Activated naive CD4-positive, alpha-beta T cell treated with anti-CD3 and anti-CD28 coated beads for 36 hours (primary cell): ENCODE measurements around the gene BAK1. TPM values are rescaled to one million over a fixed set of nuclear protein-coding genes. Genes with fewer than 3 reads are reported as not detected.

Experiments used
- CTCF ChIA-PET: fragments of 350-600 bp; sonication (Branson Sonifier 250); formaldehyde crosslinking; loops from one replicate; lab custom pipeline; 2021; ENCODE audit warnings: antibody characterized with exemption; lab: Charles Lee
- DNase-seq: peaks from one replicate; pipeline ENCODE4 v3.0.0-alpha.2; 2020
- H3K27ac Mint-ChIP-seq: one replicate; pipeline ENCODE4 v1.8.0; 2021; ENCODE audit warnings: mild to moderate bottlenecking, mixed read lengths
- H3K27me3 Mint-ChIP-seq: one replicate; pipeline ENCODE4 v1.8.0; 2021; ENCODE audit warnings: low read depth, mixed read lengths
- H3K36me3 Mint-ChIP-seq: one replicate; pipeline ENCODE4 v1.8.0; 2021; ENCODE audit warnings: low read depth, mixed read lengths
- H3K4me1 Mint-ChIP-seq: one replicate; pipeline ENCODE4 v1.8.0; 2021; ENCODE audit warnings: low read depth, mixed read lengths
- H3K4me3 Mint-ChIP-seq: one replicate; pipeline ENCODE4 v1.8.0; 2021; ENCODE audit warnings: mild to moderate bottlenecking, moderate library complexity, mixed read lengths
- H3K9me3 Mint-ChIP-seq: one replicate; pipeline ENCODE4 v1.8.0; 2021; ENCODE audit warnings: mixed read lengths
- intact Hi-C: fragments of 100-400 bp; cut with micrococcal nuclease; formaldehyde crosslinking; loops from one replicate; pipeline ENCODE4 v1.15.1; 2023
- total RNA-seq, 2 experiments: library from RNA; stranded (reverse); gene quantifications; one replicate each; pipeline ENCODE4 v1.2.3, GENCODE V29; 2021

The BAK1 gene
- total RNA-seq, 2 experiments from 2014 or later, result 38.3 to 41.1 TPM

DNA sequence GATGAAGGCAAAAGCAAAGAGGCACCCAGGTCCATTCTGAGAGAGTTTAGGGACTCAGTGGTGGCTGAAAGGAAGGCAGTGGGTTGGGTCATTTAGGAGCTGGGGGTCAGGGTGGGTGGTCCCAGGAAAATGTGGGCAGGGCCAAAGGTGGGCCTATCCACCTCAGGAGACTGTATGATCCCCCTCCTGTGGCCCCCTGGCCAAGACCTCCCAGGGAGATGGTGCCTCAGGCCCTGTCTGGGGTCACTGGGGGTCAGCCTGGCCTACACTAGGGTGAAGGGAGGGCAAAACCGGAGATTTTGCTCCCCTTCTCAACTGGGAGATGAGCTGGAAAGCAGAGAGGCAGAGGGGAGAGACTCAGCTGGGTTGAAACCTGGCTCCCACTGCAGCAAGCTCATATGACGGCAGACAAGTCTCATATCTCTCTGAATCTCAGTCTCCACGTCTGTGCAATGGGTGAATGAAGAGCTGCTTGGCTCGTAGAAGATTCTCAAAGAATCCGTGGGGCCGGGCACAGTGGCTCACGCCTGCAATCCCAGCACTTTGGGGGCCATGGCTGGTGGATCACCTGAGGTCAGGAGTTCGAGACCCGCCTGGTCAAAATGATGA is 11.5 kb upstream of the BAK1 start:
- CTCF ChIA-PET, result interaction anchor here (0.7 to 1.9 kb wide), 4 partner anchors 16 to 436 kb away, joined by 3 to 15 read pairs (median 3); no protein-coding TSS in a partner anchor
- no peaks in the 10 kb centered on the region for H3K36me3 Mint-ChIP-seq
- no peaks in the 10 kb centered on the region for H3K9me3 Mint-ChIP-seq
- intact Hi-C loops, result no loop called here
- no peaks in the 10 kb centered on the region for H3K27me3 Mint-ChIP-seq
- peaks cover 33% of the 10 kb centered on the region for H3K4me1 Mint-ChIP-seq
- H3K27ac Mint-ChIP-seq, result no peak overlapping the region
- H3K4me3 Mint-ChIP-seq, result no peak overlapping the region
- DNase-seq, result no peak

DNA sequence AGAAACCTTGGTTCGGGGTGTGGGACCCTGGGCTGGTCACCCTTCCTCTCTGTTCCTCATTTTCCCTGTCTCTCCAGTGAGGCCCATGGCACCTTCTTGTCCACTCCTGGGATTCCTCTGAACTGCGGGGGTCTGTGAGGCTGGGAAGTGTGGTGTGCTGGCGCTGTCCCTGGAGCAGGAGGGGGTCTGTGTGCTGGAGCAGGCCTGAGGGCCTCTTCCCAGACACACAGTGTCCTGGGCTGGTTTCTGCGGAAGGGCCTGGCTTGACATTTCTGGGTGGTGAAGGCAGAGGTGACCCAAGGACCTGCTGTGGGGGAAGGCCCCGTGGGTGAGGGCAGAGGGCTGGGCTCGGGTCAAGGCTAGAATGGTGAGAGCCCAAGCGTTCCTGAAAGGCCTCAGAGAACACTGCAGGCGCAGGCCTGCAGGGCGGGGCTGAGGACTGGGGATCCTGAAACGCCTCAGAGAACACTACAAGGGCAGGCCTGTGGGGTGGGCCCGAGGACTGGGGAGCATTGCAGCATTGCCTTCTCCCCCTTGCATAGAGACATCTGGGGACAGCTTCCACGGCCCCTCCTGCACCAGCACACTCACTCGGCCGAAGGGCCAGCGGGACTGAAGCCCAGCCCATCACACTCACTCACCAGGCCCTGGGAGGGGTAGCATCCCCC is 10.6 kb upstream of the BAK1 start:
- intact Hi-C loops, result loop anchor here (1.0 kb wide), 2 partner anchors 42 to 110 kb away; no protein-coding TSS in a partner anchor
- Mint-ChIP-seq H3K4me3 (no peak overlapping the region), H3K36me3 (no peaks in the 10 kb centered on the region), H3K9me3 (no peaks in the 10 kb centered on the region), H3K27me3 (no peaks in the 10 kb centered on the region), H3K4me1 (peaks cover 37% of the 10 kb centered on the region), H3K27ac (no peak overlapping the region)
- CTCF ChIA-PET, result interaction anchor here (0.7 to 2.1 kb wide), 10 partner anchors 11 to 132 kb away, joined by 3 to 20 read pairs (median 4); partner anchors contain the start of genes BAK1 and ITPR3
- no peak for DNase-seq

DNA sequence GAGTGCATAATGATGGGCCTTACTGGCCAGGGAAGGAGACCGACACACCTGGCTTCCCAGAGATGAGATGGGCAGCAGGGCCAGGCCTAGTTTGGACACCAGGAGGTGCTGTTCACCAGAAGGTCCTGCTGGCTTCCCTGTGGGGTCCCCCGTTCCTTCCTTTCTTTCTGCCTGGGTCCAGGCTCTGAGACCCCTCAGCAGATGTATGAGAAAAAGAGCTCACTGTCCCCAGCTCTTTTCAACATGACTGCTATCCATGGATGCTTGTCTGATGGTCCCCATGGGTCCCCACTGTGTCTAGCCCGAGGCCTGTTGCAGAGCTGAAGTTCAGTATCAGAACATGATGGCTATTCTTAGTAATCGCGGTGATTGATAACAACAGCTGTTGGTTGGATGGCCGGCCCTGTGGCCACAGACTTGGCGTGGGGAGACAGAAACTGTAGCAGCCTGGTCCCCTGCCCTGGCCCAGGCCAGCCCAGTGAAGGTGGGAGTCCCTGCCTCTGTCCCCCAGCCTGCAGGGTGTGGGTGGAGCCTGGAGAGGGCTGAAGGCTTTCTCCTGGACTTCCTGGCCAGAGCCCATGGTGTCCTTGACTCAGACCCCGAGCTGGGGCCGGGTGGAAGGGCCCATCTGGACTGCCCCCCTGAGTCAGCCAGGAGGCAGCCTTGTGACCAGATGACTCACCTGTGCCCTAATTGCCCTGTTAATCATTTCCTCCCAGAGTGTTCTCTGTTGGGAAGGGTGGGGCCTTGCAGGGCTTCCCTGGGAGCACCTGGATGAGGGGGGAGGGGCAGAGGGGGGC is 9.9 kb upstream of the BAK1 start:
- CTCF ChIA-PET, result interaction anchor here (0.7 to 2.1 kb wide), 15 partner anchors 10 to 160 kb away, joined by 3 to 20 read pairs (median 4); partner anchors contain the start of genes BAK1, ITPR3 and UQCC2

DNA sequence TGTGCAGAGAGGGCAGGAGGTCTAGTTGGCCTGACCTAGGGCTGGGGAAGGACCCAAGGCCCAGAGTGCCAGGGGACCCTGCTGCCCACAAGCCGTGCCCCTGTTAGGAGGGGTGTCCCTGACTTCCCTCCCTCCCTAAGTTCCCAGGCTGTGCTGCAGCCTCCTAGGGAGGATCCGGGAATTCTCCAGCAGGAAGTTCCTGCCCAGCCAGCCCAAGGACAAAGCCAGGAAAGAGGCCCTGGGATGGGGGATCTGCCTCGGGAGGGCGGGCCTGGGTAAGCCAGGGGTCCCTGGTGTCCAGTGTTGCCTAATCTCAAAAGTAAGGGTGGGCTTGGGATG is 9.3 kb upstream of the BAK1 start:
- no peak for DNase-seq
- Mint-ChIP-seq H3K4me1 (peaks cover 43% of the 10 kb centered on the region), H3K9me3 (no peaks in the 10 kb centered on the region), H3K27ac (no peak overlapping the region), H3K27me3 (no peaks in the 10 kb centered on the region), H3K36me3 (no peaks in the 10 kb centered on the region), H3K4me3 (no peak overlapping the region)
- CTCF ChIA-PET, result interaction anchor here (0.8 to 2.1 kb wide), 12 partner anchors 10 to 159 kb away, joined by 3 to 20 read pairs (median 4); partner anchors contain the start of genes BAK1, ITPR3 and UQCC2
- intact Hi-C loops, result loop anchor here (1.0 kb wide), 1 partner anchor 18 kb away; no protein-coding TSS in a partner anchor

More for the DNA sequence above, 9.9 kb upstream of the BAK1 start:
- Mint-ChIP-seq H3K9me3 (no peaks in the 10 kb centered on the region), H3K4me1 (peaks cover 42% of the 10 kb centered on the region), H3K27ac (no peak overlapping the region), H3K36me3 (no peaks in the 10 kb centered on the region), H3K4me3 (no peak overlapping the region), H3K27me3 (no peaks in the 10 kb centered on the region)
- peak; percentile 76 for DNase-seq
- intact Hi-C loops, result loop anchor here (1.0 kb wide), 3 partner anchors 17 to 110 kb away; no protein-coding TSS in a partner anchor

DNA sequence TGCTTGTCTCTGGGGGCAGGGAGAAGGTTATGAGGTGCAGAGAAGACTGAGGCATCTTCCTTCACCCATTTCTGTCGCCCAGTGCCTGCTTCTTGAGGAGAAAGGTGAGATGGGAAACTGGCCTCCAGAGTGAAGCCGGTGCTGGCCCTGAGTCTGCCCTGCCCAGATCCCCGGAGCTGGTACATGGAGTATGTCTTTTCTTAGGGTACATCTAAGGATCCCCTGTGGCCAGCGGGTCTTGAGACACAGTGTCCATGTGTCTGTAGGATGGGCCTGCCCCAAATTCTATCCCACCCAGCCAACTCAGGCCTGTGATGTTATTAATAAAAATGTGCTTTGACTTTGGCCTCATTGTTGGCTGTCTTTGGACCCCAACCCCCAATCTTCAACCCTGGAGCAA is 8.8 kb upstream of the BAK1 start:
- no peak for DNase-seq
- H3K4me1 Mint-ChIP-seq, result peaks cover 43% of the 10 kb centered on the region
- no peaks in the 10 kb centered on the region for H3K27me3 Mint-ChIP-seq
- intact Hi-C loops, result loop anchor here (1.0 kb wide), 1 partner anchor 18 kb away; no protein-coding TSS in a partner anchor
- no peak overlapping the region for H3K4me3 Mint-ChIP-seq
- CTCF ChIA-PET, result interaction anchor here (1.8 to 2.1 kb wide), 2 partner anchors 16 to 19 kb away, joined by 8 to 20 read pairs; no protein-coding TSS in a partner anchor
- H3K36me3 Mint-ChIP-seq, result no peaks in the 10 kb centered on the region
- no peak overlapping the region for H3K27ac Mint-ChIP-seq
- no peaks in the 10 kb centered on the region for H3K9me3 Mint-ChIP-seq

DNA sequence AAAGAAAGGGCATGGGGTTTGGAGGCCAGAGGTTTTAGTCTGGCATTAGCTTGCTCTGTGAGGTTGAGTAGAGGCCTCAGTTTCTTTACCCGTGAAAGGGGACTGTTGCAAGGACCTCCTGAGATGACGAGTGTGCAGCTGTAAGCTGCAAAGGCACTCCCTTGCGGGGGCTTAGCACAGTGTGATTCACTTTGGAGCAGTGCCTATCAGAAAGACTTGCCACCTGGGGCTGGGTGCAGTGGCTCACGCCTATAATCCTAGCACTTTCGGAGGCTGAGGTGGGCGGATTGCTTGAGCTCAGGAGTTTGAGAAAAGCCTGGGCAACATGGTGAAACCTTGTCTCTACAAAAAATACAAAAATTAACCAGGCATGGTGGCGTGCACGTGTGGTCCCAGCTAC is 7.5 kb upstream of the BAK1 start:
- Mint-ChIP-seq H3K27me3 (no peaks in the 10 kb centered on the region), H3K4me1 (peaks cover 33% of the 10 kb centered on the region), H3K27ac (no peak overlapping the region), H3K9me3 (no peaks in the 10 kb centered on the region), H3K36me3 (no peaks in the 10 kb centered on the region), H3K4me3 (no peak overlapping the region)
- CTCF ChIA-PET, result interaction anchor here (0.6 to 4.3 kb wide), 13 partner anchors 16 to 244 kb away, joined by 3 to 46 read pairs (median 4); partner anchors contain the start of gene ITPR3
- DNase-seq, result no peak
- intact Hi-C loops, result no loop called here

DNA sequence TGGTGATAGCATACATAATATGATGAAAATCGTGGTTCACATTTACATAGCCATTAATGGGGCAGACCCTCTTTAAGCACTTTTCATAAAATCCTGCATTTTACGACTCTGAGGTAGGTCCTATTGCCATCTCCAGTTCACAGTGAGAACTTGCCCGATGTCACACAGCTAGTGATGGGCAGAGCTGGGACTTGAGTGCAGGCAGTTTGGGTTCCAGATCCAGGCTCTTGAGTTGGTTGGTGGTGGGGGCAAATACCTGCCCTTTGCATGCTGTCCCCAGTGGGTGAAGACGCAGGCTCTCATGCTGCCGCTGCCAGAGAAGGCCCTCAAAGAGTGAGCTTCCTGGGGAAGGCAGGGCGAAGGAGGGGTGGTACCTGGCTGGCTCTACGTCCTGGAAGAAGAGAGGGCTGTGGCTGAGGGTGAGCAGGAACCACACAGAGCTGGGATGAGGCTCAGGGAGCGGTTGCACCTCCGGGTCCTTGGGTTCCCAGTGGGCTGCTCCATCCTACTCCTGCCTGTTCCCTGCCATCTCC is 6.1 kb upstream of the BAK1 start:
- H3K4me1 Mint-ChIP-seq, result peaks cover 24% of the 10 kb centered on the region
- no peaks in the 10 kb centered on the region for H3K9me3 Mint-ChIP-seq
- CTCF ChIA-PET, result interaction anchor here (0.9 to 4.3 kb wide), 17 partner anchors 11 to 157 kb away, joined by 3 to 46 read pairs (median 5); partner anchors contain the start of genes ITPR3 and UQCC2
- DNase-seq, result no peak
- intact Hi-C loops, result loop anchor here (1.0 kb wide), 1 partner anchor 176 kb away; no protein-coding TSS in a partner anchor
- H3K27me3 Mint-ChIP-seq, result no peaks in the 10 kb centered on the region
- peak overlapping the region; percentile 59 for H3K27ac Mint-ChIP-seq
- no peaks in the 10 kb centered on the region for H3K36me3 Mint-ChIP-seq
- H3K4me3 Mint-ChIP-seq, result peak overlapping the region; percentile 66

DNA sequence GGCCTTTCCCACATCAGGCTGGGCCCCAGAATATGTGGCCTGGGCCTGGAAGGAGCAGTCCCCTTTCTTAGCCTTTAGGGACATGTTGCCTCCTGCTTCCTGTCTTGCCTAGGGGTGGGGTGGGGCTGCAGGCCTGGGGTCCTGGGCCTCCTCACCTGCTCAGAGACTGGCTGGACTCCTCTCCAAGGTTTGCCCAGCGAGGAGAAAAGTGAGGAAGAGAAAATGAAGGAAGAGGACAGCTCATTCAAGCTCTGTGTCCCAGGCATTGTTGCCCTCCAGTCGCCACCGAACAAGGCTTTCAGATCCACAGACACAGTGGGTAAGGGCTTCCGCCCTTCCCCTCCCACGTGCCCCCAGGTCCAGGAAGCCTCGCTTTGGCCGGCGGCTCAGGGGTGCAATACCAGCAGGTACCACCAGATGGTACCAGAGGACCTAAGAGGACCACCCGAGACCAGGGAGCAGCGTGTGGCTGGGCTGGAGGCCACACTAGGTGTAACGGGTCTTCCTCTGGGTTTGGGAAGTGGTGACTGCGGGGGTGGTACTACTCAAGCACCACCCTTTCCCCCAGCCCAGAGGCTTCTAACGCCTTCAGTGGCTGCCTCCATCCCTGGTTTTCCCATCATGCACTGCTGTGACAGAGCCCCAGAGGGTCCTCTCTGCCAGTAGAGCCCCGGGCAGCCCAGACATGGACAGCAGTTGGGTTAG is 5.5 kb upstream of the BAK1 start:
- Mint-ChIP-seq H3K9me3 (no peaks in the 10 kb centered on the region), H3K4me1 (peaks cover 19% of the 10 kb centered on the region), H3K27me3 (no peaks in the 10 kb centered on the region), H3K4me3 (peak overlapping the region; percentile 66), H3K27ac (peak overlapping the region; percentile 82), H3K36me3 (no peaks in the 10 kb centered on the region)
- intact Hi-C loops, result loop anchor here (1.0 kb wide), 4 partner anchors 22 to 177 kb away; no protein-coding TSS in a partner anchor
- CTCF ChIA-PET, result interaction anchor here (0.6 to 4.3 kb wide), 21 partner anchors 9 to 159 kb away, joined by 3 to 46 read pairs (median 4); partner anchors contain the start of genes ITPR3 and UQCC2
- peak; percentile 94 for DNase-seq

DNA sequence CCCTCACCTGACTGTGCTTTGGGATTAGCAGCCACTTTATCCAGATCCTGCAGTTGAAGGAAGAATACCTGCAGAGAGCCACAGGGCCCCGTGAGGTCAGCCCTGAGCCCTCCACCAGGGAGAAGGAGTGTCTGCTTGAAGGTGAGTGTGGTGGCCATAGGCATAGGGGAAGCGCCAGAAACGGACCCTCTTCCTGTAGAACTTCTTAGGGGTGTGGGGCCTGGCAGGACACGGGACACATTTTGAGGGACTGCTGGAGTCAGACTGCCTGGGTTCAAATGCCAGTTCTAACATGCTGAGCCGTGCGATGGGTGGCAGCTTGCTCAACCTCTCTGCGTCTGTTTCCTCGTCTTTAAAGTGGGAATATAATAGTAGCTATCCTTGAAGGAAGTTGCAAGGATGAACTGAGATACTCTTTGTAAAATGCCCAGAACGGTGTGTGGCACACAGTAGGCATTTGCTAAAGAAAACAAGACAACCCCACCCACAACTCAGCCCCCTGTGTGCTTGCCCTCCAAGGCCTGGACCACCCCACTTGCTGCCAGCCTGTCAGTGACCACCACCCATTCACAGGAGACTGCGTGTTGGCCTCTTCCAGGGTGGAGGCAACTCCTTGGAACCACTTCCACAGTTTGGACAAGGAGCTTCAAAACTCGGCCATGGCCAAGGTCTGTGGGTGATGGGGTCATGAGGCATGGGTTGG is 4.8 kb upstream of the BAK1 start:
- Mint-ChIP-seq H3K4me3 (peak overlapping the region; percentile 66), H3K27me3 (no peaks in the 10 kb centered on the region), H3K36me3 (no peaks in the 10 kb centered on the region), H3K27ac (peak overlapping the region; percentile 82), H3K9me3 (no peaks in the 10 kb centered on the region), H3K4me1 (peaks cover 22% of the 10 kb centered on the region)
- intact Hi-C loops, result loop anchor here (1.0 kb wide), 3 partner anchors 22 to 115 kb away; no protein-coding TSS in a partner anchor
- CTCF ChIA-PET, result interaction anchor here (0.6 to 4.3 kb wide), 16 partner anchors 8 to 160 kb away, joined by 3 to 46 read pairs (median 4); partner anchors contain the start of genes ITPR3 and UQCC2
- no peak for DNase-seq

DNA sequence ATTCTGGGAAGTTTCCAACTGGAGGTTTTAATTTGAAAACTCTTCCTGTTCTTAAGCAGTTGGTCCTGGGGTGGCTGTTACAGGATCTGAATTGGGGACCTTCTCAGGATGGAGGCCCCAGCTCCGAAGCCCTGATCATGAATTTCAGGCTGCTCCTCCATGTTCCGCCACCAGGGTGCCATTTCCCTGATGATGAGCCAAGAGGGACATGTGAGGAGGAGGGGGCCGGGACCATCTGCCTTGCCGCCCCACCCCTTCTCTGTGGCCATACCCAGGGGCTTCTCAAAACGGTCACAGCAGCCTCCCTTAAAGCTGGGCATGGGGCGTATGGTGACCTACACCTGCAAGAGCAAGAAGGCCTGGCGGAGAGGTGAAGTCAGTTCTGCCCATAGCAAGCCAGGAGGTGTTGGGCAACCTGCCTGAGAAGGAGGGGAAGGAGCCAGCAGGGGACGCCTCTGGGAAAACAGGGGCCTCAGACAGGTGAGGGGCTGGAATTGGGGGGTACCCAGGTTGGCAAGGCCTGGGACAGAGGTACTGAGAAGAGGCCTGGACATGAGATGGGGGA is 3.6 kb upstream of the BAK1 start:
- DNase-seq, result no peak
- no peak overlapping the region for H3K4me3 Mint-ChIP-seq
- H3K36me3 Mint-ChIP-seq, result peaks cover 6% of the 10 kb centered on the region
- intact Hi-C loops, result no loop called here
- H3K4me1 Mint-ChIP-seq, result peaks cover 22% of the 10 kb centered on the region
- no peak overlapping the region for H3K27ac Mint-ChIP-seq
- no peaks in the 10 kb centered on the region for H3K9me3 Mint-ChIP-seq
- CTCF ChIA-PET, result interaction anchor here (1.9 to 2.0 kb wide), 2 partner anchors 114 to 117 kb away, joined by 6 to 13 read pairs; no protein-coding TSS in a partner anchor
- H3K27me3 Mint-ChIP-seq, result no peaks in the 10 kb centered on the region
